SKM-1 treated with dmso at 0.1 percent for 144 hours (cell line): ENCODE results near the gene EMX1.

Experiments
- DNase-seq: peaks from one replicate; lab custom pipeline; 2025; ENCODE audit not compliant: unreplicated experiment; lab: John Stamatoyannopoulos, UW

Gene EMX1

GRCh38 chr2:72942293-72942692 lies 25.0 kb downstream of the EMX1 start:
- no peak for DNase-seq

DNA sequence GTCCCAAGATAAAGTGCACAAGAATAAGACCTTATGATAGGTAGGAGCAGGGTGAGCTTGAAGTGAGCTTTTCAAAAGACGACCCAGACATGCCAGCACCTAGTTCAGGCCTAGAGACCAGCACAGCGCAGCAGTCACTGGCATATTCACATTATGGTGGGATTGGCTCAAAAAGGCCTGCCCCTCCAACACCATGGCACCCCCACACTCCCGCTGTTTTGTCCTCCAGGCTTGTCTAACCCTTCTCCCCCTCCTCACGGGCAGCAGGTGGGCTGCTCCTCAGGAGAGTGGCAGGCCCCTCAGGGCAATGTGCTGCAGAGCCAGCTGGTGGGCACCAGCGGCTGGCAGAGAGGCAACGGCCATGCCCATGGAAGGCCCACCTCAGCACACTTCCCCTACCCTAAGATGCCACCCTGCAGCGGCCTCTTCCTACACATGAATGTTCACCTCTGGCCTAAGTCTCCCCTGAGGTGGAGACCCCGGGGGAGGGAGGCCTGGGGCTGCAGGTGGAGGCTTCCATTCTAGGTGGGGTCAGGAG lies 25.6 kb downstream of the EMX1 start:
- no peak for DNase-seq

GRCh38 chr2:72943540-72944395 lies 26.4 kb downstream of the EMX1 start:
- DNase-seq: no peak

- no peak for DNase-seq
These were observed 27.6 kb downstream of the EMX1 start for GRCh38 chr2:72944804-72945449.

- DNase-seq: no peak
These were observed 28.2 kb downstream of the EMX1 start for GRCh38 chr2:72945450-72946019.

GRCh38 chr2:72946466-72946865 lies 29.1 kb downstream of the EMX1 start:
- no peak for DNase-seq

- no peak for DNase-seq
These were observed 30.9 kb downstream of the EMX1 start for GRCh38 chr2:72947952-72948830.

DNA sequence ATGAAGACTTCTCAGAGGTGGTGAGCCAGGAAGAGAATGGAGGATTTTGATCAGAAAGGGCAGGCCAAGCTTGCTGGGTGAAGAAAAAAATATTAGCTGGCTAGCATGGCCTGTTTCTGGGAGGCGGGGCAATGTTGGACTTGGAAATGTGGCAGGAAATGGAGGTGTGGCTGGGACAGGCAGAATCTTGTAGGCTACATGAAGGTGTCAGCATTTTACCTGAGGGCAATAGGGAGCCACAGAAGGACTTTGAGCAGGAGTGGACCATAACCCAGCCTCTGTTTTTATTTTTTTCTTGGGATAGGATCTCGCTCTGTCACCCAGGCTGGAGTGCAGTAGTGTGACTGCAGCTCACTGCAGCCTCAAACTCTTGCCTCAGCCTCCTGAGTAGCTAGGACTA lies 31.7 kb downstream of the EMX1 start:
- DNase-seq: no peak

GRCh38 chr2:72949642-72950041 lies 32.3 kb downstream of the EMX1 start:
- DNase-seq: no peak

GRCh38 chr2:72950558-72951255 lies 33.4 kb downstream of the EMX1 start:
- no peak for DNase-seq

DNA sequence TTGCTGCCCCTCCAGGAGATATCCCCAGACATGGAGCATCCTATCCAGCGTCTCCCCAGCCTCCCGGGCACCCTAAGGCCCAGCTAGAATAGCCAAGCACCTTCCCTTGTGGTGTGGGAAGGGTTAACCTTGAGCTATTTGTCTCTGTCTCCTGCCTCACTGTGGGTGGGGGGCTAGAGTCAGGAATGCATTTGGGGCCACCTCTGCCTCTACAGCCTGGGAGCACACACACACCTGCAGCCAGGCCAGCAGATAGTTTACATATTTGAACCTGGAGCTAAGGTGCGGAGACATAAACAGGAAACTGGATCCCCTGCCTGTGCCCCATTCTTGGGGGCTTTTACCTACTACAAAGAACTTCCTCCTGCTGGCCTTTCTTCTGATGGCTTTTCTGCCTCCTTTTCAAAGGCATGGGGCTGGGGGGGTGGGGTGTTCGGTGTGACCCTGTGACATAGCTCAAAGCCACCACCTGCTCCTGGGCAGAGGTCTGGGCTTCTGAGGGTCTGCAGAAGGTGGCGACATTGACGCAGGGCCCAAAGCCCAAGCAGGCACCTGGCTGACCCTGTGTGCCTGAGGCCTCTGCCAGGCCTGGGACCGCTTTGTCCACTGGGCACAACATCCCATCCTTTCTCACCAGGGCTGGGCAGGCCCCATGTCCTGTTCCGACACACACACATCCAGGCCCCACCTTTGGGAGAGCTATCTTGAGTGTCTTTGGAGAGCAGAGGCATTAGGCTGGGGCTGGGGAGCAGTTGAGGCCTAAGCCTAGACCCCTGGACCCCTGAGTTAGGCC lies 34.2 kb downstream of the EMX1 start:
- no peak for DNase-seq

DNA sequence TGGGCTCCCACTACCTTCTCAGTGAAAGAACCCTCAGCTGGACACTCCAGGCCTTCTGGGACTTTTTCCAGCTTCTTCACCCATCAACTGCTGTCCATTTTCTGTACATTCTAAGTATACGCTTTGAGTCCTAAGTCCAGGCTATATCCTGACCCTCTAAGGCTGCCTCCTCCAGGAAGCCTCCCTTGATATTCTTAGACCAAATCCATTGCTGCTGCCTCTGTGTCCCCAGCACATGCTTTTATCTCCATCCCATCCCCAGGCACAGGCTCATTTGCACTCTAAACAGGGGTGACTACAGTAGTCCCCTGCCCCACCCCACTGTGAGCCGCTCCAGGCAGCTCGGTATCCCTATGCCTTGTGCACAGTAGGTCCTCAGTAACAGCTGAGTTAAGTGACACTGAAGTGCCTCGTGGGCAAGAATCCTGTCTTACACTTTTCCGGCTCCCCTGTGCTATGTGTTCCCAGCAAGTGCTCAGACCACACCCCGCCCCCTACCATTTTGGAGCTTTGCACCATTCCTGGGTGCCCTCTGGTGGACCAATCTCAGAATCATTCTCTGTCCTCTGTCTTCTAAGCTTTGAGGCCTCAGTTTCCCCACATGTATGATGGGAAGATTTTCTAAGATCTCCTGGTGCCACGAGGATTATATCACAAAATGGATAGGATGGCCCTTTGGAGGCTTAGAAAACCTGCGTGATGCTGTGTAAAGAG lies 34.9 kb downstream of the EMX1 start:
- no peak for DNase-seq

DNA sequence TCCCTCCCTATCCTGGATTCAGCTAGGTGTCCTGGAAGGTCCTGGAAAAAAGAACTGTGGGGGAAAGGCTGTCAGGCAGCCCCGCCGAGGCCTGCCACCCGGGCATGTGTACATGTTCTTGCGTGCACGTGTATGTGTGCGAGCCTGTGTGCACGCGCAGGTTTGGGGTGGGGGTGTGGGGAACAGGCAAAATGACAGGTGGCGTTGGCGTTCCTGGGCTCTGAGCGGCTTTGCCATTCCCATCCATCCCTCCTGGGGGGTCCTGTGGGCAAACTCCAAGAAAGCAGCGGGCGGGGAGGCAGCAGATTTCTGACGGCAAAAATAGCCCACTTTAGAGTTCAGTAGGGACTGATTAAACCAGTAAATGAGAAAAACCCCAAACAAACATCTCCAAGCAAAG lies 35.6 kb downstream of the EMX1 start:
- no peak for DNase-seq

DNA sequence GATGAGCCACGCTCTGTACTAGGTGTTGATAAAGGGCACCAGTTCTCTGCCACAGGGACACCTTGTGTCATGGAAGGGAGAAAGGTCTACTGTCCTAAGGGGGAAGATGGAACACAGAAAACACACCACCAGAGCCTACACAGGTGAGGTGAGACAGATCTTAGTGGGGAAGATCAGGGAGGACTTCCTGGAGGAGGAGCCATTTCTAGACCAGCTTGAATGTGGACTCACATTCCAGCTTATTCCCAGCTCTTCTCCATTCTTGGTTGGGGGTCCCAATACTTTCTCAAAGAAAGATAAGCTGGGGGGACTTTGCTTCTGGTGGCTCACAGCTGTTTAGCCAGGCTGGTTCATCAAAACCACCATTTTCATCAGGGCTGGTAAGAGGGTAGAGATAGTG lies 36.2 kb downstream of the EMX1 start:
- DNase-seq: no peak

- DNase-seq: no peak
These were observed 36.7 kb downstream of the EMX1 start for GRCh38 chr2:72953976-72954375.

- no peak for DNase-seq
These were observed 37.3 kb downstream of the EMX1 start for GRCh38 chr2:72954376-72955227.

DNA sequence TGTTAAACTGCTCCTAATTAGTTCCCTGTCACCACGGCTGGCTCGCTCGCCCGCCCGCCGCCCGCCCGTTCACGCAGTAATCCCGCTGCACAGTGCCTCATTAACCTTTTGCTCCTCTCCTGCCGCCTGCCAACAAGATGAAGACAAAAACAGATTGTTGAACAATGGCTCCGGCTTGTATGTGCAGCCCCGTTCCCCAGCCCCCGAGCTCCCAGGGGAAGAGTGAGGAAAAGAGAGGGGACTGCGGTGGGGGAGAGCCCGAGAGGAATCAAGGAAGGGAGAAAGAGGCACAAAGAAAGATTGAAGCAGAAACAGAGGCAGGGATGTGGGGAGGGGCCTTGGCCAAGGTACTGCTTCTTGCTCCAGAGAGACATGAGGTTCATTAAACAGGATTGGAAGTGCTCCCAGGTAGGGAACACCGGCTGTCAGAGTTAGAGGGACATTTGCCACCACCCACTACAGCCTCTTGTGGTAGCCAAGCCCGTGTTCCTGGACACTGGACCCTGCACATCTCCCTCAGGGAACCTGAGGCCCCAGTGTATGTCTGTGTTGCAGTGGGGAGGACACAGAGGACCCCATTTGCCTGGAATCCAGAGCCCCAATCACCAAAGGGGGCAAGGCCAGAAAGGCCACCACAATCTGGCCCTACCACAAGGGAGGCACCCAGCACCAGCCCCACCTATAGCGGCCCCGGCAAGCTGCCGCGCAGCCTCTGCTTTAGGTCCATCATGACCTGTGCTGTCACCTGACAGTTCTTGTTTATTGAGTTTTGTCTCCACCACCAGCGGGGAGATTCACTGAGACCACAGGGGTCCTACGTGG lies 38.1 kb downstream of the EMX1 start:
- DNase-seq: no peak
